ENCODE measurements around the gene SPP2. TPM values are rescaled to one million over a fixed set of nuclear protein-coding genes. Genes with fewer than 3 reads are reported as not detected.

Gene SPP2
- total RNA-seq, 1 experiment from 2014 or later: not detected

DNA sequence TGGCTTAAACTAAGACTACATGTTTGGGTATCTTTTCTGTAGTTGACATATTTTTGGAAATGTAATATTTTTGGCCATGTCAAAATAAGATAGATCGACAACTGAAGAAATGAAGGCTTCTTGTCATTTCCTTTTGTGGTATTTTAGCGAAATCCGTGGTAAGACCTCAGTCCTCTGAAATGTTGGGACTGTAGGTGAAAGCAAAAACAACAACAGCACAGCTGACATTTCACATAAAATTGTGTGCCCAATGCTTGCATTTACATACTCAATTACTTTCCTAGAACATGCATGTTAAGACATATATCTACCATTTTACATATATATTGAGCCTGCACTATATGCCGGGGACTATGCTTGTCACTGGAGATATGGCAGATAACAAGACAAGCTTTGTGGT is 50.2 kb downstream of the SPP2 start:
- Histone ChIP-seq H3K27me3 (ENCODE audit: insufficient read depth, low read length) (no peaks in the 10 kb centered on the region), H3K4me1 (ENCODE audit: insufficient read depth, low read length) (no peaks in the 10 kb centered on the region), H2BK5ac (ENCODE audit: insufficient read length, low read length) (no peak overlapping the region), H3T11ph (ENCODE audit: low read length) (no peak overlapping the region), H4K20me1 (ENCODE audit: control insufficient read depth, insufficient read depth, insufficient read length) (no peaks in the 10 kb centered on the region), H3K4me2 (ENCODE audit: insufficient read depth, insufficient read length, low read length) (no peak overlapping the region), H3K23me2 (ENCODE audit: insufficient read length, low read depth, low read length, poor library complexity, severe bottlenecking) (no peaks in the 10 kb centered on the region), H2BK12ac (ENCODE audit: insufficient read length, low read depth, low read length) (no peak overlapping the region), H2BK20ac (ENCODE audit: low read depth, low read length, poor library complexity, severe bottlenecking) (no peak overlapping the region), H3K4ac (ENCODE audit: low read depth, low read length) (no peak overlapping the region), H3K56ac (ENCODE audit: insufficient read length, low read depth, low read length) (no peak overlapping the region), H4K8ac (replicated peaks; ENCODE audit: insufficient read length, low read depth, low read length) (no peak overlapping the region), H3K18ac (ENCODE audit: insufficient read length, low read depth, low read length) (no peak overlapping the region), H3K79me1 (ENCODE audit: insufficient read depth, low read depth, low read length, poor library complexity, severe bottlenecking) (no peaks in the 10 kb centered on the region), H4K91ac (ENCODE audit: insufficient read length, low read depth, low read length) (no peak overlapping the region), H3K27ac (ENCODE audit: insufficient read length, low read depth, low read length) (no peak overlapping the region), H3K14ac (ENCODE audit: insufficient read depth, low read length) (no peak overlapping the region), H4K5ac (ENCODE audit: insufficient read length, low read depth, low read length) (no peak overlapping the region), H3K9me3 (ENCODE audit: control insufficient read depth, low read depth, low read length) (no peaks in the 10 kb centered on the region), H2AFZ (ENCODE audit: low read length) (no peak overlapping the region), H3K79me2 (ENCODE audit: insufficient read depth, low read length) (no peaks in the 10 kb centered on the region), H2BK15ac (ENCODE audit: low read depth, low read length) (no peak overlapping the region), H3K9ac (ENCODE audit: extremely low read depth, insufficient read length, low read length) (no peak overlapping the region), H2BK120ac (ENCODE audit: low read depth, low read length, poor library complexity, severe bottlenecking) (no peak overlapping the region), H3K23ac (ENCODE audit: insufficient read length, low read depth, low read length) (no peak overlapping the region), H2AK5ac (ENCODE audit: insufficient read length, low read length) (no peak overlapping the region)
- Mint-ChIP-seq H3K27ac (no peak overlapping the region), H3K4me1 (no peaks in the 10 kb centered on the region), H3K27me3 (ENCODE audit: low read depth) (no peaks in the 10 kb centered on the region; the same call in 1 of the 2 replicates), H3K4me3 (no peak overlapping the region), H3K9me3 (peaks cover 0 to 2% of the 10 kb centered on the region in 2 experiments; a peak in 1 of 5 replicates), H3K36me3 (ENCODE audit: insufficient read depth in 1 of 3, low read depth in 3 of 3) (no peaks in the 10 kb centered on the region)
- TF ChIP-seq, protein P1, sequence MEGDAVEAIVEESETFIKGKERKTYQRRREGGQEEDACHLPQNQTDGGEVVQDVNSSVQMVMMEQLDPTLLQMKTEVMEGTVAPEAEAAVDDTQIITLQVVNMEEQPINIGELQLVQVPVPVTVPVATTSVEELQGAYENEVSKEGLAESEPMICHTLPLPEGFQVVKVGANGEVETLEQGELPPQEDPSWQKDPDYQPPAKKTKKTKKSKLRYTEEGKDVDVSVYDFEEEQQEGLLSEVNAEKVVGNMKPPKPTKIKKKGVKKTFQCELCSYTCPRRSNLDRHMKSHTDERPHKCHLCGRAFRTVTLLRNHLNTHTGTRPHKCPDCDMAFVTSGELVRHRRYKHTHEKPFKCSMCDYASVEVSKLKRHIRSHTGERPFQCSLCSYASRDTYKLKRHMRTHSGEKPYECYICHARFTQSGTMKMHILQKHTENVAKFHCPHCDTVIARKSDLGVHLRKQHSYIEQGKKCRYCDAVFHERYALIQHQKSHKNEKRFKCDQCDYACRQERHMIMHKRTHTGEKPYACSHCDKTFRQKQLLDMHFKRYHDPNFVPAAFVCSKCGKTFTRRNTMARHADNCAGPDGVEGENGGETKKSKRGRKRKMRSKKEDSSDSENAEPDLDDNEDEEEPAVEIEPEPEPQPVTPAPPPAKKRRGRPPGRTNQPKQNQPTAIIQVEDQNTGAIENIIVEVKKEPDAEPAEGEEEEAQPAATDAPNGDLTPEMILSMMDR (conservative IDR thresholded peaks at IDR 0.05): no peak
- no CpG with 5 or more reads among the region's 4 CpGs for WGBS (ENCODE audit: extremely low coverage, insufficient read length, low lambda C conversion rate)
- no peak for DNase-seq

Data from H9 (cell line).